GM19395 (cell line): ENCODE results near the gene GIMAP2.
A peak's percentile ranks its signal among the peaks of the same experiment; 100 is the strongest.
"Not testable (repeated sequence)": the region's sequence is repeated elsewhere in the genome, so short reads cannot be mapped to it uniquely, and the experiment has no call there.

Experiments used
- ATAC-seq: cut with Tn5 transposase; IDR thresholded peaks from one replicate; pipeline ENCODE4 v1.9.1; 2021; ENCODE audit warnings: mild to moderate bottlenecking, moderate library complexity; ENCODE audit not compliant: unreplicated experiment

Gene GIMAP2

DNA sequence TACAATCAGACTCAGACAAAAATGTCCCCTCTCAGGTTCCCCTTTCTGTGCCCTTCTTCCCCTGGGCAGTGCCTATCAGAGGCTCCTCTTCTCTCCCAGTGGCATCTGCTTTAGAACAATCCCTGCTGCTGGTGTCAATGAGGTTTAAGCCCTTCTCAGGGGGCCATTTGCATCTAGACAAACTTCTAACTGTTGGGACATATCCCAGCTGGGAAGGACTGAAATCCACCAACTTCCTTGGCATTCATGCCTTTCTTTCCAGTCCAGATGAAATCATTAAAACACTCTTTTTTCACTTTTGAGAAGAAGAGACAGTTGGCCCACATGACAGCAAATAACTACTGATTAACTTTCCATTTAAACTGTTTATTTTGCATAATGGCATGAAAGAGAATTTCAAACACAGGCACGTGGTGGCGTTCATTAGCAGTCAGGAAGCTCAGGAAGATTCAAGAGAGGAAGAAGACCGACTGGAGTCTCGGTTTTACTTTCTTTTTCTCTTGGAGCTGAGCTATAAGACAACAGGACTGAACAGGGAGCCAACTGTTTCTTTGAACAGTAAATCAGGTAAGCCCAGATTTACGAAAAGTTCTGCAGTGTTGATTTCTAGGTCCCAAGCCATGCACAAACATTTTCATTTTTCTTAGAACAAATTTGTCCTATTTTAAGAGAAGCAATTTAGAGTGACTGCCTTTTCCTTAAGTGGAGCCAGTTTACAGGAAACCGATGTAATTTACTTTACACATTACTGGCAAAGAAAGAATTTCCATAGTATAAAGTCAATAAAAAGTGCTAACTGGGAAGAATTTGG, at the start of gene GIMAP2:
TSS of gene GIMAP2 (plus strand) at position 488 of the 811 bp plus-strand sequence. CDS start 1,354 bp downstream, outside the sequence.
- ATAC-seq: peak; percentile 98

- ATAC-seq: no peak
Observed at GRCh38 chr7:150641854-150642253, 43.7 kb upstream of the GIMAP2 start.

DNA sequence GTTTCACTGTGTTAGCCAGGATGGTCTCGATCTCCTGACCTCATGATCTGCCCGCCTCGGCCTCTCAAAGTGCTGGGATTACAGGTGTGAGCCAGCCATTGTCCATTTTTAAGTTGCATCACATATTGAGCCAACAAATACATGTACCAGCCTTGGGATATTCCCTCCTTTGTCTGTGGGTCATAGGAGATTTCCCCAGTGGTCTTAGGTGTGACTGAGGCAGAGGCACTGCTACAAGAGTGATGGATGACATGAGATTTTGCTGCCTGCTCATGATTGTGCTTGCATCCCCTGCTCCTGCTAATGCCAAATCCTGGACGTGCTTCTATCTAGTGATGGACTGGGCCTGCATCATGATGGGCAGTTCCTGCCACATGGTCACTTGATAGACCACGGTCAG, 42.6 kb upstream of the GIMAP2 start:
- ATAC-seq: no peak

DNA sequence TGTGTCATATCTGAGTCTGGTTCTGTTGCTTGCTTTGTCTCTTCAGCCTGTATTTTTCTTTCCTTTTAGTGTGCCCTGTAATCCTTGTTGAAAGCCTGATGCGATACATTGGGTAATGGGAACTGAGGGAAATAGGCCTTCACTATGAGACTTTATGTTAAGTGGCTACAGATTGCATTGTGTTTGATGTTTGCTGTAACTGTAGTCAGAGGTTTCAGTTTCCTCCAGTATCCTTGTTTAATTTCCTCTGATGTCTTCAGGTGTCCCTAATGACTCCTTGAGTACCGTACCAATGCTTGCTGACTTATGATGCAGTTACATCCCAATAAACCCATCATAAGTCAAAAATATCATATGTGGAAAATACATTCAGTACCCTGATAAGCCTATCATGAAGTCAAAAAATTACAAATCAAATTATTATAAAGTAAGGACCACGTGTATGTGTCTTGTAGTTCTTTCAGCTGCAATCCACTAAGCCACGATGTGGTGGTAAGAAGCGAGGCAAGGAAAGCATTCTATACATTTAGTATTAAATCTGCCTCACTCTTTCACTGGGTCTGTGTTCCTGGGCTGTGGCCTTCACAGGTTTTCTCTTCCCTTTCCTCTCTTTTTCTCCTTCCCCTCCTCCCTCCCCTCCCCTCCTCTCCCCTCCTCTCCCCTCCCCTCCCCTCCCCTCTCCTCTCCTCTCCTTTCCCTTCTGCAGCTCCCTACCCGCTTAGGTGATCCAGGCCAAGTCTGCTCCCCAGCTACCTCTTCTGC, 40.1 kb upstream of the GIMAP2 start:
- ATAC-seq: no peak

DNA sequence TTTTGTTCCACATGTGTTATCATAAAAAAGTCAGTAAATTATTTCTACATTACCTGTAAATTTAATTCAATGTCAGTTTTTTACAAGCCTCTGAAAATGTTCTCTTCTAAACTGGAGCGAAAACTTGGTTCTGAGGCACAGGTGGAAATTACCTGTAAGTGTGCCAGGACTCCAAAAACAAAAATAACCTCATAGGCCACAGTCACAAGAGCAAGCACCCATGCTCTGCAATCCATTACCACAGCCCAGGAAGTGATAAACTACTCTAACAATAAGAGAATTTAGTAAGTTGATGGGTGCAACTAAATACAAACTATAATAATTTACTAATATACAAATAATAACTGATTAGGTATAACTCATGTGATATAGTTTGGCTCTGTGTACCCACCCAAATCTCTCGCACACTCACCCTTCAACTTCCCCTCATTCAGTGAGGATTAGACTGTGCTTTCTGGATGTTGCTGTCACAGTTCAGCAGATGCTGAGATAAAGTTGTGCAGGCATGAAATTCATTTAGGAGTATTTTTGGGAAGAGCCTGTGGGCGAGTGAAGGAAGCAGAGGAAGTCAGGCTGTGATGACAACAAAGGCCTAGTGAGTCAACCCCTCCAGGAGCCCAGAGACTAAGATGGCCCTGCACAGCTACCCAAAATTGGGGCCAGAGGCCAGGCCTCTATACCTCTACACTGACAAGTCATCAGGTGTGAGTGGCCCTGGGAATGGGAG, 37.0 kb upstream of the GIMAP2 start:
- no peak for ATAC-seq

GRCh38 chr7:150649080-150649385, 36.5 kb upstream of the GIMAP2 start:
- no peak for ATAC-seq

GRCh38 chr7:150654692-150655091, 30.8 kb upstream of the GIMAP2 start:
- ATAC-seq: no peak

GRCh38 chr7:150656047-150656446, 29.5 kb upstream of the GIMAP2 start:
- ATAC-seq: no peak

DNA sequence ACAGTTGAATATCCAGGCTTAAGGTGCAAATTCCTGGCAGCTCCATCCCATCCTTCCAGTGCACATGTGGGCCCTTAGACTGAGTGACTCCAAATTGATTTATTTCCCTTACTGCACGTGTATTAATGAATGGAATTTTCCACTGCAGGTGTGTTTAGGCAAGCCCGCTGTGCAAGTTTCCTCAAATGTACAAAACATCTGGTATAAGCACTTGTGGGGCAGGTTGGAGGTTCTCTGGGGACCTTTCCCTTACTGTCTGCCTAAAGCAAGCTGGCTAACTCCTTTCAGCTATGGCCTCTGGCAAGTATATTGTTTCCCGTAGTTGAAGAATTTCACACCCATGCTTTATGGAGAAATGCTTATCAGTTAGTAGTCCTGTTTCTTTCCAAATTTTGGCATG, 28.0 kb upstream of the GIMAP2 start:
- ATAC-seq: no peak

- no peak for ATAC-seq
Observed at GRCh38 chr7:150660939-150661613, 24.4 kb upstream of the GIMAP2 start.

DNA sequence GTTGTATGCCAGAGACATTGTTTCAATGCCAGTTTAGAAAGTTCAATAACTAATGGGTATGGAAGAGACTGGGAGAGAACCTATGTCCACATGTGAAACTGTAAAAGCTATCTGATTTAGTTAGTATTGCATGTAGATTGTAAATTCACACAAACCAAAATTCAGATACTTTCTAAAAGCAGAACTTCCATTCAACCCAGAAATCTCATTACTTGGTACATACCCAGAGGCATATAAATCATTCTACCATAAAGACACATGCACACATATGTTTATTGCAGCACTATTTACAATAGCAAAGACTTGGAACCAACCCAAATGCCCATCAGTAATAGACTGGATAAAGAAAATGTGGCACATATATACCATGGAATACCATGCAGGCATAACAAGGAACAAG, 22.7 kb upstream of the GIMAP2 start:
- not testable (repeated sequence) for ATAC-seq

- ATAC-seq: no peak
Observed at GRCh38 chr7:150663802-150664494, 21.6 kb upstream of the GIMAP2 start.

DNA sequence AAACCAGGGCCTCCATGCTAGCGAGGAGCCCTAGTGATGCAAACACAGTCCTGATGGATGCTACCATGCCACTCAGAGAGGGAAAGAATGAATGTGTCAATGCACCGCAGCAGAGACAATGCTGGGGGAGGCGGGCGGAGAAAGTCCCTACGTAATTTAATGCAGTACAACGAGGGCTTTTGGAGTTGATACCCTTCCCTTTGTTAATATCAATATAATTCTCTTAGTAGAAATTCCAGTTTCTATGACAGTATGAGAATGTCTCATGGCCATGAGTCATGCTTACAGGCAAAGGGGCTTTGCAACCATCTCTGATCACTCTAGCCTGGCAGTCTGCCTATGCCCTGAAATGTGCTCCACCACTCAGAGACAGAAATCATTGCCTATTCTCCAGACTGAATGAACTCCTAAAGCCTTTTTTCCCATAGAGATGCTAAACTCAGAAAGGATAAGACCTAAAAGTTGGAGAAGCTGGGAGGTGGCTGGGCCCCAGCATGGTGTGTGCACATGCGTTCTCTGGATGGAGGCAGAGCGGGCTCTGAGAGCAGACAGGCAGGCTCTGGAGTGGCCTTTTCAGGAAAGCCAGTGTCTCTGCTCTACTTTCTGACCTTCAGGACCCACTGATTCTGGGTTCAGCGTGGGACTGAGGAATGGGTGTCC, 20.3 kb upstream of the GIMAP2 start:
- ATAC-seq: no peak

- no peak for ATAC-seq
Observed at GRCh38 chr7:150665896-150666295, 19.6 kb upstream of the GIMAP2 start.

- no peak for ATAC-seq
Observed at GRCh38 chr7:150666412-150666811, 19.1 kb upstream of the GIMAP2 start.

DNA sequence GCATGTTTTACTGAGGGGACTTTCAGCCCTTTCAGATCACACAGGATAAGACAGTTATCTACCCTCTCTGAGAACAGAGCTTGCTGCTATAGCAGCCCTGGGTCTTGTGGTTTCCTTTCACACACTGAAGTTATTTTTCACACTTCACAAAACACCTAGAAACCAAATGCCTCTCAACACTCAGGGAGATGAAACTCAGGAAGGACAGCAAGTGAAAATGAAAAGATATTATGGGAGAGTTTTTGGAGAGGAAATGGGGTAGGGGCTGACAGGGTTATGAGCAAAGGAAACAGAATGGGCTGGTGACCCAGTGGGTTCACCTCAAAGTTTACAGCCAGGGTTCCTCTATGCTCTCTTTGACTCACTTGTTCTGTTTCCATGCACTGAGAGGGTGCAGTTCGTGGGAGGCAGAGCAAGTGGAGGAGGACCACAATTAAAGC, 17.0 kb upstream of the GIMAP2 start:
- ATAC-seq: peak; percentile 79

- no peak for ATAC-seq
Observed at GRCh38 chr7:150668977-150669376, 16.5 kb upstream of the GIMAP2 start.

GRCh38 chr7:150671798-150672585, 13.5 kb upstream of the GIMAP2 start:
- not testable (repeated sequence) for ATAC-seq

GRCh38 chr7:150675714-150676113, 9.8 kb upstream of the GIMAP2 start:
- ATAC-seq: no peak
